OCI-M2 (cell line): ENCODE data around the gene SHF.
"Not testable (repeated sequence)": the region's sequence is repeated elsewhere in the genome, so short reads cannot be mapped to it uniquely, and the experiment has no call there.

Source experiments
- DNase-seq: peaks from one replicate; lab custom pipeline; 2025; ENCODE audit not compliant: unreplicated experiment; lab: John Stamatoyannopoulos, UW

The SHF gene

DNA sequence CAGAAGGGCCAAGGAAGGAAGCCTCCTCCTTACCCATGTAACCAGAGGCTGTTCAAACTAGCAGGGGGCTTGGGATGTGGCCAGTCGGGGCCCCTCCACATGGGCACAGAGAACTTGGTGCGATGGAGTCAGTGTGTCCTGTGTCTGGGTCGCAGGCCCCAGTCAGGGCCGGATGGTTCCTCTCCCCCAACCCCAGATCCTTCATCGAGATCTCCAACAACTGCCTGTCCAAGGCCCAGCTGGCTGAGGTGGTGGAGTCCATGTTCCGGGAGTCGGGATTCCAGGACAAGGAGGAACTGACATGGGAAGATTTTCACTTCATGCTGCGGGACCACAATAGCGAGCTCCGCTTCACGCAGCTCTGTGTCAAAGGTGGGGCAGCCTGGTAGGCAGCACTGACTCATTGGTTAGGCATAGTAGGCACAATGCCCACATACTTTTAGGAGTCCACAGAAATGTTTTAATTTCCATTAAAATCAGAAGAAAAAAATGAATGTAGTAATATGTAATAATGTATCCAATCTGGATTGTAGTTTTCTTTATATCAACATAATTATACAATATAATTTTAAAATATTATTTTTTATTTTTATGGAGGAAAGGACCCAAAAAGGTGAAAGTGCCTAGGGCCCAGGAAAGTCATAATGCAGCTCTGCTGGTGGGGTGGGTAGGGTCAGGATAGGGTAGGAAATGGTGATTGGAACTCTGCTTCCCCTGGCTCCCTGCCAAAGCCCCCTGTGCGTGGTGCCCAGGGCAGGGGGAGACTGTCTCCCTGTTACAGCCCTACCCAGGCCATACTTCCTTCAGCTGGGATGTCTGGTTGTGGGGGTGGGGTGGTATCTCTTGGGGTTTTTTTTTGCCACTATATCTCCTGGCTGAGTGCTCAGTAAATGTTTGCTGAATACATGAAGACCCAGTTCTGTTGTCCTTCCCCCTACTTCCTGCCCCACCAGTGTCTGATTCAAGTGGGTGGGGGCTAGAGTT, 39.4 kb downstream of the SHF start:
- peak; percentile 18 for DNase-seq

DNA sequence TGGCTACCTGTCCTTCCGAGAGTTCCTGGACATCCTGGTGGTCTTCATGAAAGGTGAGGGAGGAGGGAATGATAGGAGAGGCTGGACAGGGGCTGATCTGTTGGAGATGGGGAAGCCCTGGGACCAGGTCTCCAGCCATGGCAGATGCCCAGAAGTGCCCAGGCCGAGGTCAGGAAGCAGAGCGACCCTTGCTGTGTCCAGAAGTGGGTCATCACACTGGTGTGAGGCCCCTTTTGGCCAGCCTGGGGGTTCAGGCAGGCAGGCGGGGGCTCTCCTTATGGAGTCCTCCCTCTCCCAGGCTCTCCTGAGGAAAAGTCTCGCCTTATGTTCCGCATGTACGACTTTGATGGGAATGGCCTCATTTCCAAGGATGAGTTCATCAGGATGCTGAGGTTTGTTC, 40.2 kb downstream of the SHF start:
- DNase-seq, result no peak

DNA sequence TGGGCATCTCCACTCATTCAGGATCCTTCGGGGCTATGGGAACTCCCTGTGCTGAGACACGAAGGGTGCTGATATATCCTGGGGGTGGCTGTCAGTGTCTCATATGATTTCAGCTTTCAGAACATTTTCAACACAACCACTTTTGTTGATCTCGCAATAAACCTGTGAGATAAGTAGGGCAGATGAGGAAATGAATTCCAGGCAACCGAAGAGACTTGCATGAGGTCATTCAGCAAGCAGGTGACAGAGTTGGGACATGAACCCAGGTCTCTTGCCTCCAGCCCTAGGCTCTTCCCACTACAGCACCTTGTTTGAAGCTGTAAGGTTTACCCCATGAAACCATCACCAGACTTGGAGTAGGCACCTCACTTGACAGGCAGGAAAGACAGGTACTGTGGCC, 41.4 kb downstream of the SHF start:
- no peak for DNase-seq

DNA sequence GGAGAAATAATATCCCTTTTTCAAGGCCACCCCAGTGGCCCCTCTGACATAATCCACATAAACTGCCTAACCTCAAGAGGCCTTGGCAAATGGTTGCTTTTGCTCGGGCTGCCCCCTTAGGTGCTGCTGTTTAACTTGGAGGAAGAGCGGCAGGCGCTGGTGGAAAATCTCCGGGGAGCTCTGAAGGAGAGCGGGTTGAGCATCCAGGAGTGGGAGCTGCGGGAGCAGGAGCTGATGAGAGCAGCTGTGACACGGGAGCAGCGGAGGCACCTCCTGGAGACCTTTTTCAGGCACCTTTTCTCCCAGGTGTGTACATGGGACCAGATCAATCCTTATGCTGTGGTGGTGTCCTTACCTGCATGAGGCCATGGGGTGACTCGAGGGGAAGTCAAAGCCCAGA, 43.0 kb downstream of the SHF start:
- DNase-seq, result no peak

DNA sequence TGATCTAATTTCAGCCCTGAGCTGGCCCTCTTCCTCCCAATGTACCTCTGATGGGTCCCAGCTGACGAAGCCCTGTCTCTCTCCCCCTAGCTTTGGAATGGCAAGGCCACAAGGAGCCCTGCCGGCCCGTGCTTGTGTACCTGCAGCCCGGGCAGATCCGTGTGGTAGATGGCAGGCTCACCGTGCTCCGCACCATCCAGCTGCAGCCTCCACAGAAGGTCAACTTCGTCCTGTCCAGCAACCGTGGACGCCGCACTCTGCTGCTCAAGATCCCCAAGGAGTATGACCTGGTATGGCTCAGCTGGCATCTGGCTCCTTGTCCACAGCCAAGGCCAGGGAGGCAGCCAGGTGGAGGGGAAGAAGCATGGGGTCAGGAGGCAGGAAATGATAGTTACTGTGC, 43.8 kb downstream of the SHF start:
- no peak for DNase-seq

DNA sequence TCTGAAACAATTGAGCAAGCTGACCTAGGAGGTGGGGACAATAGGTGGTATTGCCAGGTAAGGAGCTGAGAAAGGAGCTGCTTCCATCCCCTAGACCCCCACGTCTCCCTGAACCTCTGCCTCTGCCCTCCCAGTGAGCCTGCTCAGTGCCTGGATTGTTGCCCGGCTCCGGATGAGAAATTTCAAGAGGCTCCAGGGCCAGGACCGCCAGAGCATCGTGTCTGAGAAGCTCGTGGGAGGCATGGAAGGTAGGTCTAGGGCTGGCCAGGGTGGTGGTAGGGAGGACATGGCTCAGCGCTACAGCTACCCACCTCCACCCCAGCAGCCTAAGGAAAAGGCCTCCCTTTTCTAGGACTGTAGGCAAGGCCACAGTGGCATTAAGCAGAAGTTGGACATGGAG, 44.7 kb downstream of the SHF start:
- no peak for DNase-seq

DNA sequence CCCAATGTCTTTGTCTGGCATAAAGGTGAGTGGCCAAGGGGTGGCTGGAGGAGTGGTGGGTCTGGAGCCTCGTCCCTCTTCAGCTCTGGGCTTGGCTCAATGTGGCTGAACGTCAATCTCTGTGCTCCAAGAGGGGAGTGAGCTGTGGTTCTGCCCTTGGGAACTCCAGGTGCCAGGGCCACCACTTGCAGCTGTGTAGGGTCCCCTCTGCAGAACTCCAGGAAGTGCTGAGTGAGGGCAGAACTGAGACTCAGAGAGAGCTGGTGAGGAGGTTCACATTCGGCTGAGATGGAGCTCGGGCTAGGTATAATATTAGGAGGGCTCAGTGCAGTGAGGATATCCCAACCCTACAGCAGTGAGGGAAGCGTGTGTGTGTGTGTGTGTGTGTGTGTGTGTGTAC, 46.4 kb downstream of the SHF start:
- DNase-seq, result no peak

DNA sequence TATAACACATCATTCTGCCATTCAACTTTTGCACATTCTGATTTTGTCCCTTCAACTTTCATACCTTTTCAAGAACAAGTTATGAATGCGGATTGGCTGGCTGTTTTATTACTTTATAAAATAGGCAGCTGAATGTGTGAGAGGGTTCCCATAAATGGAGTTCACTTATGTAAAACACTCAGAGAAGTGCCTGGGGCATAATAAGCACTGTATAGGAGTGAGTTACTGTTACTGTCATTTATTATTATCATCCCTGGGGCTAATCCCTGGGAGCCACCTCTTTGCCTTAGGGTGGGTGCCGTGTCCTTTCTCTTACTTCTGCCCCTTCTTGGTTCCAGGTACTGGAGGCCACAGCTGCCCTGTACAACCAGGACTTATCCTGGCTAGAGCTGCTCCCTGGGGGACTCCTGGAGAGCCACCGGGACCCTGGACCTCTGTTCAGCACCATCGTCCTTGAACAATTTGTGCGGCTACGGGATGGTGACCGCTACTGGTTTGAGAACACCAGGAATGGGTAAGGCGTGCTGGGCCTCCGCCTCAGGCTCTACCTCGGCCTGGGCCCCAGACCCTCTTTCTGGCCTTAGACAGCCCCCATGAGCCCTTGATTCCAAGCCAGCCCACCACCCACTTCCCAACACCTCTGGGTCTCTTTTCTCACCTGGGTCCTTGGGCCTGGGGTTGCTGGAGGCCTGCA, 47.1 kb downstream of the SHF start:
- no peak for DNase-seq

DNA sequence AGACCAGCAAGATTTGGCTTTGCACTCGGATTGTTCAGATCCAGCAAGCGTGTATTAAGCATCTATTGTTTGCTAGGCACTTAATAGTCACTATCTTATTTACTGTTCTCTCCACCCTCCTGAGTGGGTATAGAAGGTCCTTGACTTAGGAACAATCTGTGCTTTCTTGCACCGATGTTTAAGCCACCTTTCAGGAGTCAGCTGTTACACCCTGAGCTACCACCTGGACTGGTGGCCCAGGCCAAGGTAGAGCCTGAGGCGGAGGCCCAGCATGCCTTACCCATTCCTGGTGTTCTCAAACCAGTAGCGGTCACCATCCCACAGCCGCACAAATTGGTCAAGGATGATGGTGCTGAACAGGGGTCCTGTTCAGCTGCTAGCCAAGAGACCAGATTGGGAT, 48.0 kb downstream of the SHF start:
- DNase-seq, result no peak

DNA sequence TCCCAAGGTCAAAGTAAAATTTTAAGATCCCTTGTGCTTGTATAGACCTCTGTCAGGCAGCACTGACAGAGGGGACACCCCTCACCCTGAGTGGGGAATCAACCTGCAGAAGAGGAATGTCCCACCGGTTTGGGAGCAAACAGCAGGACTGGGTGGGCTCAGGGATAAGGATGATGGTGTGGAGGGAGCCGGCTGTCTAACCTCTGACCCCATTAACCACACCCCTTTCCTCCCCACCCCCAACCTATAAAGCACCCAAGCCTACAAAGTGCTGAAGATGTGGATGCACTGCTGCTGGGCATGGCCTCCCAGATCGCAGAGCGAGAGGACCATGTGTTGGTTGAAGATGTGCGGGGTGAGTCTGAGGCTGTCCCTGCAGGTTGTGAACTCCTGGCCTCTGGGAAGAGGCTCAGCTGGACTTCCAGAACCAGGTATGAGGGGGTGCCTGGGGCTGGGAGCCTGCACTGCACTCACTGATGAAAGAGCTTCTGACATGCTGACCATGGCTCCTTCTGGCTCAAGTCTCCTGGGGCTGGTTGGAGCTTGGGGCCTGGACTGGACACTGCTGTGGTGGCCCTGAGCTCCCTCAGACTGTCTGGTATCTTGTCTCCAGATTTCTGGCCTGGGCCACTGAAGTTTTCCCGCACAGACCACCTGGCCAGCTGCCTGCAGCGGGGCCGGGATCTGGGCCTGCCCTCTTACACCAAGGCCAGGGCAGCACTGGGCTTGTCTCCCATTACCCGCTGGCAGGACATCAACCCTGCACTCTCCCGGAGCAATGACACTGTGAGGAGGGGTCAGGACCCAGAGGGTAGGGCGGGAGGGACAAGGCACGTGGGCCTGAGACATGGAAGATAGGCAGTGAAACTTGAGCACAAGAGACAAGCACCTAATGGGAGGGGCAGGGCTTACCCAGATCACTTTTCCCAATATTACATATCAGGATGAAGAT, 48.7 kb downstream of the SHF start:
- DNase-seq, result no peak

DNA sequence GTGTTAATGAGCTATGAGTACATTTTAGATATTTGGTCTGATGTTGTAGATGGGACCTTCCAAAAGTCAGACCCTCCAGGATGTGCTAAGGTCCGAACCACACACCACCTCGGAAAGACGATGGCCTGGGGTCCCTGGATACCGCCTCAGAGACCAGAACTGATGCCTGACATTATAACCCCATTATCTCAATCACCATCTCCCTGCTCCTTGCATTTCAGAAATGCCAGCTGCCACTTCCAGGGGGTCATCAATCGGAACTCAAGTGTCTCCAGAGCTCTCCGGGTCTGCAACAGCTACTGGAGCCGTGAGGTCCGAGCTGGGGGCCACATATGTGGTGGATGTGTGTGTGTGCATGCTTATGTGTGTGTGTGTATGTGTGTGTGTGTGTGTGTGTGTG, 50.1 kb downstream of the SHF start:
- DNase-seq, result no peak

DNA sequence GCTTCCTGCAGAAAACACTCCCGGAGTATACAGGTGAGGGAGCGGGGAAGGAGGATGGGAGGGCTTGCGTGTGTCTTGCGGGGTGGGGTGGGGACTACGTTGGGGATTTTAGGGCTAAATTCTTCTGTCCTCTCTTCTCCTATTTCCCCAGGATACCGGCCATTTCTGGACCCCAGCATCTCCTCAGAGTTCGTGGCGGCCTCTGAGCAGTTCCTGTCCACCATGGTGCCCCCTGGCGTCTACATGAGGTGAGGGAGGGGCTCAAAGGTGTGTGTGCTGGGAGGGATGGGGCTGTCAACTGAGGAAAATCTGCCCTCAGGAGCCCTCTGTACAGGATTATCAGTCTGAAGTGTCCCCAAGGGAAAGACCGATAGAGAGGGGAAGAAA, 51.4 kb downstream of the SHF start:
- DNase-seq, result no peak

DNA sequence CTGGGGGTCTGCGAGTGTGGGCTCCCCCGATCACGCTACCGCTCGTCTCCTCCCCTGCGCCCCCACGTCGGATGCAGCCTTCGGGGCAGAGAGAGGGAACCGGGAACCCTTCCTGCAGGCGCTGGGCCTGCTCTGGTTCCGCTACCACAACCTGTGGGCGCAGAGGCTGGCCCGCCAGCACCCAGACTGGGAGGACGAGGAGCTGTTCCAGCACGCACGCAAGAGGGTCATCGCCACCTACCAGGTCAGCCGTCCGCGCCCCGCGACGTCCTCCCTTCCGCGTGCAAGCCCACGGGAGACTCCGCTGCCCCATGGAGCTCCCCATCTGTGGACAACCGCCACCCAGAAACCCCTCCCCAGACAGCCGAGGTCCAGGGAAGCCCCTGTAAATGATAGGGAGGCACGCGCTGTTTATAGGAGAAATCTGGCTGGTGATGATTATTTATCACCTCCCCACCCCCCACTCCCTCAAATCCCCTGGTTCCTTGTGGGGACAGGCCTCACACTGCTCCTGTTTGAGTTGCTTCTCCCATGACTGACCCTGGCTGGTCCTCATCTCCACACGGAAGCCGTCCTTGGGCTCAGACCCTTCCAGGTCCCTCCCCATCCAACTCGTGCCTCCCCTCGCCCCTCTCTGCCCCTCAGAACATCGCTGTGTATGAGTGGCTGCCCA, 51.9 kb downstream of the SHF start:
- not testable (repeated sequence) for DNase-seq

DNA sequence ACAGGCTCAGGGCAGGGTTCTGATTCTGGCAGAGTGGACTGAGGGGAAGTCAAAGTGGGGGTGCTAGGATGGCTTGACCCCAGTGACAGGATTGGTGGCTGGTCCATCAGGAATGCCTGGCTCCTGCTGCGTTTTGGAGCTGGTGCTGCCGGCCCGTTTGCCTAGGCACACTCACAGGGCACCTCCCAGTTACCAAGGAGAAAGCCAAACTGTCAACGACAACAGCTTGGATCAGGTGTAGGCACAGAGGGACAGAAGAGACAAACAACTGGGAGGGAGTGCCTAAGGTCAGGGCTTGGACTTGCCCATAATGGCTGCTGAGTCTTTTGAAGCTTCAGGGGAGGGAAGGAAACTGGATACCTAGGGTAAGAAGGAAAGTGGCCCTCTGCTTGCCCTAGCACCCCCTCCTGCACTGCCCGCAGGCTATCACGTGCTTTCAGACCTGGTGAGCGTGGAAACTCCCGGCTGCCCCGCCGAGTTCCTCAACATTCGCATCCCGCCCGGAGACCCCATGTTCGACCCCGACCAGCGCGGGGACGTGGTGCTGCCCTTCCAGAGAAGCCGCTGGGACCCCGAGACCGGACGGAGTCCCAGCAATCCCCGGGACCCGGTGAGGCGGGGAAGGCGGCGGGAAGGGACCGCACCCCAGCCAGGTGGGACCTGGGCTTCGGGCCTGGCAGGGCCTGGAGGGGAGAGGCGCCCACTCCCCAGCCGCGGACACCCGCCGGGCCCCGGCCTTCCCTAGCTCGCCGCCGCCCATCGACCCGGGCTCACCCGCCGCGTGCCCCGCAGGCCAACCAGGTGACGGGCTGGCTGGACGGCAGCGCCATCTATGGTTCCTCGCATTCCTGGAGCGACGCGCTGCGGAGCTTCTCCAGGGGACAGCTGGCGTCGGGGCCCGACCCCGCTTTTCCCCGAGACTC, 52.8 kb downstream of the SHF start:
- no peak for DNase-seq

DNA sequence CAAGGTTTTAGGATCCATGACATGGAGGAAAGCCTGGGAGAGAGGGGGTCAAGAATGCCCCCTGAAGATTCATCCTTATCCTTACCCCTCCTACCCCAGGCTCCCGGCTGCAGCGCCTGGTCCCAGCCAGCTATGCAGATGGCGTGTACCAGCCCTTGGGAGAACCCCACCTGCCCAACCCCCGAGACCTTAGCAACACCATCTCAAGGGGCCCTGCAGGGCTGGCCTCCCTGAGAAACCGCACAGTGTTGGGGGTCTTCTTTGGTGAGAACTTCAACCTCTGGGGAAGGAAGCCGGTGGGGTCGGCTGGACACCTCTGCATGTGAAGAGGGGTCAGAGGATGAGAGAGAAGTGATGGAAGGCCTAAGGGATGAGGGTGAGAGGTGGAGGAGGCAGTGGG, 53.7 kb downstream of the SHF start:
- no peak for DNase-seq

DNA sequence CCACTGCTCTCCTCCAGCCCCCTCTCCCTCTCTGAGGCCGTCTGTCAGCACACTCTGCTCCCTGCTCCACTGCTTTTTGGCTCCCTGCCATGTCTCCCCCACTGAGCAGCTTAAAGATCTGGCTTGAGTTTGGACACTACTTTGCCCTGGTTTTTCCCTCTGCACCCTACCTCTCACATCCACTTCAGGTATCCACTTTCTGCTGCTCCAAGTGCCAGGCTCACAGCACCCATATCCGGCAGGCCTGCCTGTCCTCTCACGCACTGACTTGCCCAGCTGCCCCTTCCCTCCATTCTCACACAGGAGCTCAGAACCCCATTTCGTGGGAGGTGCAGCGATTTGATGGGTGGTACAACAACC, 54.2 kb downstream of the SHF start:
- DNase-seq, result no peak

DNA sequence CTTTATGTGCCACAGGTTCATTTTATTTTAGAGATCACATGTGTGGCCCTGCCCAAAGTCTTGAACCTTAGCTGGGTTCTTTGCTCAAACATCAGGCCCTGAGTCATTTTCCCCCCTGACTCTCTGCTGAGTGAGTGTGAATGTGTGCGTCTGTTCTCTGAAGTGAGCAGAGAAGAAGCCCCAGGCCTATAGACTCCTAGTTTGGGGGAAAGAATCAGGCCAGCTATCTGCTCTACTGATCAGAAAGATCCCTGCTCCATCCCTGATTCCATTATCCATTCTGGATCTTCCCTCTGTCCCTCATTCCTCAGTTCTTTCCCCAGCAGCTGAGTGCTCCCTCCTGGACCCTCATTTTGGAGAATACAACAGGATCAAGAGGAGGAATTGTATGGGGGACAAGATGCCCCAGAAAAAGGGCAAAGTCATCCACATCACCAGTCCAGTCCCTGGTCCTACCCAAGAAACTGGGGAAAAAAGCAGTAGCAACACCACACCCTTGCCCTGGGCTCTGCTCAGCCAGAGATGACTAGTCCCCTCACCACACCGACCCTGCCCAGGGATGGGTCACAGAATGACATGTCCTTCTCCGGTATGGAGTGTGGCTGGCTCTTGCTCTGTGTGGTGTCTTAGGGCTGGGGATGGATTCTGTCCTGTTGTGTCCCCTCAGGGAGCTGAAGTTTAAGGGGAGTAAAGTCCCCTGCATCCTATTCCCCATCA, 54.8 kb downstream of the SHF start:
- no peak for DNase-seq

DNA sequence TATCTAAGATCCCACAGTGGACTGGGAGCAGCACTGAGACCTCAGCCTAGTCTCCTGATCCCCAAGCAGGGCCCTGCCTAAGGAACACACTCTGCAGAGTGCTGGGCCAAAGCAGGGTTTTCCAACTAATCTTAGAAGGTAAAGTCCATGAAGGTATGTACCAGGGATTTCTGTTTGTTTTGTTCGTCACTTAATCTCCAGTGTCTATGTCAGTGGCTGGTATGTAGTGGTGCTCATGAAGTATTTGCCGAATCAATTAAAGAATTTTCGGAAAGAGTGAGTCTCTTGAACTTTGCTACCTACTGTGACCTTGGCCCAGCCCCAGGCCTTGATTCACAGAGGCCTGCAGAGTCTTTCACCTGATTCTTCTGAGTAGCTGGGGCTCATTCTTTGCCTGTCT, 56.3 kb downstream of the SHF start:
- DNase-seq, result no peak
